OCI-LY7 (cell line): Measurements from ENCODE around the gene ZNF300.

Experiments
- EZH2phosphoT487 ChIP-seq: fragments of 200-600 bp; sonication (generic); IDR thresholded peaks from 2 replicates; pipeline ENCODE4 v1.6.1; 2018; ENCODE audit warnings: low read depth, borderline replicate concordance, mild to moderate bottlenecking, mixed run types, antibody characterized with exemption, low read length, moderate library complexity, mixed read lengths
- TF ChIP-seq, protein P1 (sequence below): fragments of 200-600 bp; sonication (generic); conservative IDR thresholded peaks from 2 replicates; pipeline ENCODE4 v1.5.1; 2014; ENCODE audit warnings: mild to moderate bottlenecking, antibody characterized with exemption, low read length, moderate library complexity, mixed read lengths

DNA sequence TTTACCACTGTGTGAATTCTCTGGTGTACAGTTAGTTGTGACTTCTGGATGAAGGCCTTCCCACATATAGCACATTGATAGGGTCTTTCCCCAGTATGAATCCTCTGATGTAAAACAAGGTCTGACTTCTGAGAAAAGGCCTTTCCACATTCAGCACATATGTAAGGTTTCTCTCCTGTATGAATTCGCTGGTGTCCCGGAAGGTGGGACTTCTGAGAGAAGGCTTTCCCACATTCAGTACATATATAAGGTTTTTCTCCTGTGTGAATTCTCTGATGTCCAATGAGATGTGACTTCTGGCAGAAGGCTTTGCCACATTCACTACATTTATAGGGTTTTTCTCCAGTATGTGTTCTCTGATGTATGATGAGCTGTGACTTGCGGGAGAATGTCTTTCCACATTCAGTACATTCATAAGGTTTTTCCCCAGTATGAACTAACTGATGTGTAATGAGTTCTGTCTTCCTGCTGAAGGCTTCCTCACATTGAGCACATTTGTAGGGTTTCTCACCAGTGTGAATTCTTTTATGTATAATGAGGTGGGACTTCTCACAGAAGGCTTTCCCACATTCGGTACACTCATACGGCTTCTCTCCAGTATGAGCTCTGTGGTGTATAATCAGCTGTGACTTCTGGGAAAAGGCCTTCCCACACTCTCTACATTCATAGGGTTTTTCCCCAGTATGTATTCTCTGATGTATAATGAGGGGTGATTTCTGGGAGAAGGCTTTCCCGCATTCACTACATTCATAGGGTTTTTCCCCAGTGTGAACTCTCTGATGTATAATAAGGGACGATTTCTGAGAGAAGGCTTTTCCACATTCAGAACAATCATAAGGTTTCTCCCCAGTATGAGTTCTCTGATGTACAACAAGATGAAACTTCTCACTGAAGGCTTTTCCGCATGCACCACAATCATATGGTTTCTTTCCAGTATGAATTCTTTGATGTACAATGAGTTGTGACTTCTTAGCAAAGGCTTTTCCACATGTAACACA is 9.1 kb downstream of the ZNF300 start:
- TF ChIP-seq, protein P1, sequence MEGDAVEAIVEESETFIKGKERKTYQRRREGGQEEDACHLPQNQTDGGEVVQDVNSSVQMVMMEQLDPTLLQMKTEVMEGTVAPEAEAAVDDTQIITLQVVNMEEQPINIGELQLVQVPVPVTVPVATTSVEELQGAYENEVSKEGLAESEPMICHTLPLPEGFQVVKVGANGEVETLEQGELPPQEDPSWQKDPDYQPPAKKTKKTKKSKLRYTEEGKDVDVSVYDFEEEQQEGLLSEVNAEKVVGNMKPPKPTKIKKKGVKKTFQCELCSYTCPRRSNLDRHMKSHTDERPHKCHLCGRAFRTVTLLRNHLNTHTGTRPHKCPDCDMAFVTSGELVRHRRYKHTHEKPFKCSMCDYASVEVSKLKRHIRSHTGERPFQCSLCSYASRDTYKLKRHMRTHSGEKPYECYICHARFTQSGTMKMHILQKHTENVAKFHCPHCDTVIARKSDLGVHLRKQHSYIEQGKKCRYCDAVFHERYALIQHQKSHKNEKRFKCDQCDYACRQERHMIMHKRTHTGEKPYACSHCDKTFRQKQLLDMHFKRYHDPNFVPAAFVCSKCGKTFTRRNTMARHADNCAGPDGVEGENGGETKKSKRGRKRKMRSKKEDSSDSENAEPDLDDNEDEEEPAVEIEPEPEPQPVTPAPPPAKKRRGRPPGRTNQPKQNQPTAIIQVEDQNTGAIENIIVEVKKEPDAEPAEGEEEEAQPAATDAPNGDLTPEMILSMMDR, result no peak
- no peak for TF ChIP-seq EZH2phosphoT487
